Subcutaneous adipose tissue (tissue), 4 donors: ENCODE results near the gene CDH23. TPM values are rescaled to one million over a fixed set of nuclear protein-coding genes. Genes with fewer than 3 reads are reported as not detected.

Source experiments
- CTCF ChIP-seq: fragments of 450-650 bp; IDR thresholded peaks from one replicate; pipeline ENCODE4 v1.5.1; 2016; ENCODE audit warnings: low read depth, mild to moderate bottlenecking, control low read depth, antibody characterized with exemption, moderate library complexity
- total RNA-seq, 4 donors: library from RNA; depleted of rRNA; stranded (reverse); fragments of >200 nt; gene quantifications; one replicate each; pipeline ENCODE4 v1.1.0, GENCODE V29; 2016

CDH23 gene
- total RNA-seq, 4 donors from 2014 or later: 14.3 to 74.8 (median 24.1) TPM

- no peak for TF ChIP-seq CTCF
These were observed 340.5 kb downstream of the CDH23 start for GRCh38 chr10:71737001-71737833.

GRCh38 chr10:71737834-71738197 is 341.1 kb downstream of the CDH23 start:
- no peak for TF ChIP-seq CTCF

DNA sequence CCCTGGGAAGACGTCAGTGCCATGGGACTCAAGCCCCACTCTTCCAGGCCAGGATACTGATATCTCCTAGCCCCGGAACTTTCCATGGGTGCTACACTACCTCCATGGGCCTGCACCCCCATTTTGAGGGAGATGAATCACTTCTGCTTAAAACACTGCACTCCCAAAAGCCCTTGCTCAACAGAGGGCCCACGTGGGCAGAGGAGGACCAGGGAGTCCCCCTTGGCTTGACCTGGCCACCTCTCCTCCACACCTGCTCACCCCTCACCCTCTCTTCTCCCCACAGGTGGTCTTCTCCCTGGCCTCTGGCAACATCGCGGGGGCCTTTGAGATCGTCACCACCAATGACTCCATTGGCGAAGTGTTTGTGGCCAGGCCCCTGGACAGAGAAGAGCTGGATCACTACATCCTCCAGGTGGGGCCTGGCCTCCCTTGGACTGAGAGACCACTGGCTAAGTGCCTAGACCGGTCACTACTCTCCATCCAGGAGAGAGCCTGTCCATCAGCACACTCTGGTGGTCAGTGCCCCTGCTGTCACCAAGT is 342.7 kb downstream of the CDH23 start:
- no peak for TF ChIP-seq CTCF

DNA sequence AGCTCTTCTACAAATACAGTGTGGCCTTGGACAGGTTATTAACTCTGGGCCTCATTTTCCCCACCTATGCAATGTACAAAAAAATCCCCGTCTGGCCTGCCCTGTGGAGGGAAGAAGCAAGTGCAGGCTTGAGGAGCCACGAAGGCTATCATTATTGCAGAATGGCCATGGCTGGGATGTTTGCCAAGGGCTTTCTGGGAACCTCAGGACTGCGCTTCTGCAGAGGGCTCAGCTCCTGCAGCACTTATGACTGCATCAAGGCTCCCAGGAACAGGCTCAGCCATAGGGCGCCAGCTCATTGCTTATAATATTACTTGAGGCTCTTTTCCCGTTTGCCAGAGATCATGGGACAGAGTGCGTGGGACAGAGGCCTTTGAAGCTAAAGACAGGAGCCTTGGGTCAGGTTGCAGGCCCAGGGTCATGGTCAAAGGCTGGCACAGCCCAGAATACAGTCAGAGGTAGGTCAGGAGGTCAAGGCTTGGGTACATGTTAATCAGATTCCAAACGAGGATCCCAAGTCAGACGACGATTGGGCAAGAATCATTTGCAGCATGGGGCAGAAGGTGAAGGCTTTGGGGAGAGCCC is 343.4 kb downstream of the CDH23 start:
- no peak for TF ChIP-seq CTCF

GRCh38 chr10:71741029-71741428 is 344.3 kb downstream of the CDH23 start:
- no peak for TF ChIP-seq CTCF

DNA sequence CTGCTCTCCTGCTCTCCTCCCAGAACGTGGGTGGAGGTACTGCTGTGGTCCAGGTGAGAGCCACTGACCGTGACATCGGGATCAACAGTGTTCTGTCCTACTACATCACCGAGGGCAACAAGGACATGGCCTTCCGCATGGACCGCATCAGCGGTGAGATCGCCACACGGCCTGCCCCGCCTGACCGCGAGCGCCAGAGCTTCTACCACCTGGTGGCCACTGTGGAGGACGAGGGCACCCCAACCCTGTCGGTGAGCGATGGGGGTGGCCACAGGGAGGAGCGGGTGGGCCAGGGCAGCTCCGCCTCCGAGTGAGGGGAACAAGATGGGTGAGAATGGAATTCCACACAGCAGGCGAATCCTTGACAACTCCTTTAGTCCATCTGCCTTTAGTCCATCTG is 345.0 kb downstream of the CDH23 start:
- no peak for TF ChIP-seq CTCF

DNA sequence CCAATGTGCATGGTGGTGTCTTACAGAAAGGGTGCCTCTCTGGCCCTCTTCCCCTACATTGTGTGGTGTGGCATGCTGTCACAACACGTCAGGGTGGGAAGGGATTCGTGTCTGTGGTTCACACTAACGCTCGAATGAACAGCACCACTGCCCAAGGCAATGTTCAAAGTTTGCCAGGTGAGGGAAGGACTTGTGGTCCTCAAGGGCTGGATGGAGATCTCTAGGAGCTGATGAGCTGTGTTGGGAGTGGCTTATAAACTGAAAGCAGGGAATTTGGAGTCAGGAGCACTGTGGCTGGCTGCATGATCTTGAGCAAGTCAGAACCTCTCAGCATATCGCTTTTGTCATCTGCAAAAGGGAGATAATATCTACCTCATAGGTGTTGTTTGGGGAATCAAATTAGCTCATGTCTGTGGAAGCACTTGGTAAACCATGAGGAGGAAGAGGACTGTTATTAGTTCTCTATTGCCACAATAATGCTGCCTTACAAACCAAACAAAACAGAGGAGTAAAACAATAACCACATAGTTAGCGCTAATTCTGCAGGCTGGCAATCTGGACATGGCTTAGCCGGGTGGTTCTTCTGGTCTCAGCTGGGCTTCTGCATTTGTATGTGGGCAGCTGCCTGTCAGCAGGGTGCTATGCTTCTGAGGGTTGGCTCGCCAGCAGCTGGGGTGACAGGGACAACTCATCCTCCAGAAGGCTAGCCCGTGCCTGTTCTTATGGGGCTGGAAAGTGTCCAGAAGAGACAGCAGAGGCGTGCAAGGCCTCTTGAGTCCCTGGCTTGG is 345.8 kb downstream of the CDH23 start:
- TF ChIP-seq CTCF: no peak
